Frontal cortex (tissue), 4 donors: ENCODE data around the gene HPD. TPM values are rescaled to one million over a fixed set of nuclear protein-coding genes. Genes with fewer than 3 reads are reported as not detected.

Experiments used
- DNase-seq, 2 donors: peaks; one replicate each; pipeline ENCODE4 v3.0.0; 2012; ENCODE audit warnings: low spot score in 2 of 2
- FAIRE-seq: peaks from 2 replicates; lab custom pipeline; 2012; peaks lifted over from hg19 to GRCh38; lab: Jason Lieb, UNC
- total RNA-seq: library from RNA; depleted of rRNA; stranded (reverse); fragments of >200 nt; gene quantifications from one replicate; pipeline ENCODE4 v1.2.3, GENCODE V29; 2014
- donor health status: control.
- donor health status: control.
- donor health status: control.

Gene HPD
- total RNA-seq, 1 donor from 2014 or later, result not detected

- DNase-seq, result no peak
- FAIRE-seq, result no peak
These were observed 44.7 kb downstream of the HPD start for GRCh38 chr12:121813951-121814350.

GRCh38 chr12:121812921-121813896 lies 45.5 kb downstream of the HPD start:
- no peak for FAIRE-seq

GRCh38 chr12:121812320-121812871 lies 46.3 kb downstream of the HPD start:
- DNase-seq (peak; percentile 74 to 76), FAIRE-seq (no peak)

More at GRCh38 chr12:121812921-121813896, 45.5 kb downstream of the HPD start:
- no peak for DNase-seq

- DNase-seq (peak; percentile 93 to 96), FAIRE-seq (no peak)
These were observed 47.0 kb downstream of the HPD start for GRCh38 chr12:121811434-121812319.

- DNase-seq (no peak), FAIRE-seq (no peak)
These were observed 47.7 kb downstream of the HPD start for GRCh38 chr12:121810833-121811433.

GRCh38 chr12:121810234-121810817 lies 48.3 kb downstream of the HPD start:
- DNase-seq (no peak), FAIRE-seq (no peak)

GRCh38 chr12:121809712-121810116 lies 48.9 kb downstream of the HPD start:
- FAIRE-seq (no peak), DNase-seq (no peak)

- DNase-seq, result no peak
- no peak for FAIRE-seq
These were observed 50.0 kb downstream of the HPD start for GRCh38 chr12:121808623-121809022.

- DNase-seq (no peak), FAIRE-seq (no peak)
These were observed 50.9 kb downstream of the HPD start for GRCh38 chr12:121807642-121808347.

GRCh38 chr12:121806546-121807423 lies 51.9 kb downstream of the HPD start:
- no peak for FAIRE-seq
- DNase-seq, result no peak

- no peak for DNase-seq
- no peak for FAIRE-seq
These were observed 52.6 kb downstream of the HPD start for GRCh38 chr12:121806009-121806545.

- DNase-seq, result no peak
- FAIRE-seq, result no peak
These were observed 53.3 kb downstream of the HPD start for GRCh38 chr12:121805171-121806008.

GRCh38 chr12:121804417-121805111 lies 54.1 kb downstream of the HPD start:
- DNase-seq (no peak), FAIRE-seq (no peak)

- FAIRE-seq, result no peak
These were observed 54.7 kb downstream of the HPD start, which contains the start of gene SETD1B for GRCh38 chr12:121803861-121804416. TSS of gene SETD1B (plus strand) at chr12:121804009. CDS start at chr12:121804738, 729 bp downstream.

GRCh38 chr12:121802843-121803698 lies 55.6 kb downstream of the HPD start:
- no peak for FAIRE-seq
- peak; percentile 81 to 87 for DNase-seq

More at GRCh38 chr12:121803861-121804416, 54.7 kb downstream of the HPD start, which contains the start of gene SETD1B:
- no peak for DNase-seq
